CD1c-positive myeloid dendritic cell (primary cell): ENCODE measurements around the gene PTPRO.

ENCODE experiments used
- DNase-seq: peaks from one replicate; pipeline ENCODE4 v3.0.0-alpha.2; 2016; ENCODE audit errors: extremely low spot score

Gene PTPRO

DNA sequence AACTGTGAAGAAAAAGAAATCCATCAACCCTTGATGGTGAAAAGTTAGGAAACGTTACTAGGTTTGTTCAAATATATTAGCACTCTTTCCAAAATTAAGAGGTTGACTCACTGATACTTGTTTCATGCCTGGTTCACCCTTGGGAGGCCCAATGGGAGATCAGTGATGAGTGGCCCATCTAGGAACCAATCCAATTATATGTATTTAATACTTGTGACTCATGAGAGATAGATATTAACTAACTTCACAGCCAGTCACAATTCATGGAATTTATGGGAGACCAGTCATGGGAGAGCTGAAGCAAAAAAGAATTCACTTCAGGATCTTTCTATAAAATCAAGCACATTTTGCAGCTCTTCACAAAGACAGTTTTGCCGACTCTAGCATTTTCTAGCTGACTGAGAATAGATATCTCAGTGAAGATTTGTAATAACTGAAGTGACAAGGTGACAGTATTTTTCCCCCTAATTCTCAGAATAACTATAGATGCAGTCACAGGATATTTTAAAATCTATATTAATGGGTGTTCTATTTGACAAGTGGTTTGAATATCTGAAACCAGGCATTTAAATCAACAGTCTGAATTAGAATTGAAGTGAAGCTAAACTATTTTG lies 236.7 kb downstream of the PTPRO start:
- DNase-seq: no peak

- DNase-seq: no peak
These were observed 239.1 kb downstream of the PTPRO start for GRCh38 chr12:15561396-15561795.

GRCh38 chr12:15562263-15562662 lies 240.0 kb downstream of the PTPRO start:
- DNase-seq: peak; percentile 27

- peak; percentile 81 for DNase-seq
These were observed 241.4 kb downstream of the PTPRO start for GRCh38 chr12:15563663-15564062.

DNA sequence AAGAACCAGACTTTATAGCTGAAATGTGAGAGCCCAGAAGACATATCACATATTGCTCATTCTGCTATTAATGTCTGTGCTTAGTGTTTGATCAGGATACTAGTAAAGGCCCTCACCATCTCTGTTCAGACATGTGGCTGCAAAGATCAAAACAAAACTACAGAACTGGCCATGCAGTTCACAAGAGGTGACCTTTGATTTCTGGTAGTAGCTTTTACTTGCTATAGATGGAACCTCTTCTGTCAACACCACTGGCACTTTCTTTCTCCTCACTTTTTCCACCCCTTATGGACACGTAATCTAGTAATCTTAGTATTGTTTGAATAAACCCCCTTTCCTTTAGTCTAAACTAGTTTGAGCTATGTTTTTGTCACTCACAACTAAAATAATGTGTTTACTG lies 252.0 kb downstream of the PTPRO start:
- no peak for DNase-seq

GRCh38 chr12:15575671-15576541 lies 253.6 kb downstream of the PTPRO start:
- DNase-seq: no peak

GRCh38 chr12:15580431-15580830 lies 258.1 kb downstream of the PTPRO start:
- no peak for DNase-seq

GRCh38 chr12:15581006-15581405 lies 258.7 kb downstream of the PTPRO start:
- DNase-seq: no peak

DNA sequence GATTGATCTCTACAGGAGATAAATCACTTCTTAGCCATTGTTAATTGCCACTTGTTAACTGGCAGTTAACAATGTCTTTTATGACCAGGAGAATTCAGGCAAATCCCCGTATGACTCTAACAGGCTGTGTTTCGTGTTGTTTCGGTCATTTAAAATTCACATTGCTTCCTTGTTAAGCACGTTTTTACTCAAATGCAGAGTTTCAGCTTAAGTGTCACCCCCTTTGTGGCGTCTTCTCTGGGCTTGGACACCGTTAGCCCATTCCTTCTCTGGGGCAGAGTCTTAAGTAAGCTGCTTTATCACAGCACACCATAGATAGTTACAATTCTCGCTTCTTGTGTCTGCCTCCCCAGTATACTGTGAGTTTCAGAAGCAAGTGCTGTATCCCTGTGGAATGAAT lies 261.5 kb downstream of the PTPRO start:
- DNase-seq: no peak

DNA sequence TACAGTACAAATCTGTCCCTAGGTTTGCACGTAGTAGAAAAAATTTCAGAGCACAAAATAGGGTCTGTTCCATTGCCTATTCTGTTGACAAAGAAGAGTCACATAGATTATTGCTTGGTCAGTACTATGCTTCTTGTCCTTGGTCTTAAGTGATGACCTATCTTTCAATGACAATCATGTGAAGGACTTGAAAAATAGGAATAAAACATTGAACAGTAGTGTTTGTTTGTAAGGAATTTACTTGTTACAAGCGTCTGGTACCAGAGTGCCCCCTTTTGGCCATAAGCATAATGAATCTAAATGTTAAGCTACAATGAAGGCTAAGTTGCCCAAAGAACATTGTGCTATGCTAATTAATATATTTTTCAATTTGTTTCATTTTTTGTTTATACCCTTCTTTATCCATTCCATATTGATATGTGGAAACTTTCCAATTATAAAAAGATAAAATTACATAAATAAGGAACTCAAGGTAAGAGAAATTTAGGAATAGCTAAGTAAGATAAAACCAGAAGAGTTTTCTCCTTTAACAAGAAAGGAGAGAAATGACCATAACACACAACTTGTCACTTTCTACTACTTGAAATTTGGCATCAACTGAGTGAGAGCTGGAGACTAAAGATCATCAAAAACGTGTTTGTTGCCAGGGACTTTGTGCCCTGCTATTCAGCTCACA lies 262.2 kb downstream of the PTPRO start:
- peak; percentile 65 for DNase-seq

DNA sequence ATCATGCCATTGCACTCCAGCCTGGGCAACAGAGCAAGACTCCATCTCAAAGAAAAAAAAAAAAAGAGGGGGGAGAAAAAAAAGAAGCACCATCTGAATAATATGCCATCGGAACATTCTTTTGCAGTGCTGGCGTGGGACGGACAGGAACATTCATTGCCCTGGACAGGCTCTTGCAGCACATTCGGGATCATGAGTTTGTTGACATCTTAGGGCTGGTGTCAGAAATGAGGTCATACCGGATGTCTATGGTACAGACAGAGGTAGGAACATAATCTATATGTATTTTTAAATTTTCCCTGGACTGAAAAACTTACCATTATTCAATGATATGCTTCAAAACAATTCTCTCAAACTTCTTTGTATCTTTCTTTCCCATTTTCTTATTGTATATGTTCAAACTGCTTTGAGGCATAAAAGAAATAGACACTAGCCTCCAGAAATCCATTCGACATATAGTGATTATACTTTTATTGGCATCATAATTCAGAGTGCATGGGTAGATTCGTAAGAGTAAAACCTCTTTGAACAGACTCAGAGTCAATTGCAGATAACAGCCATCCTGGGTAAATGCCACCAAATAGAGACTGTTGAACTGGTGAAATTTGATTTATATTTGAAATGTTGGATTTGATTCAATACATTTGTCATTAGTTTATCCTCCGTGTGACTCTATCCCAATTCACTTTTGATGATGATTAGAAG lies 267.2 kb downstream of the PTPRO start:
- DNase-seq: no peak

GRCh38 chr12:15590180-15590826 lies 268.0 kb downstream of the PTPRO start:
- DNase-seq: peak; percentile 80

GRCh38 chr12:15591811-15592210 lies 269.5 kb downstream of the PTPRO start:
- DNase-seq: no peak

- no peak for DNase-seq
These were observed 270.6 kb downstream of the PTPRO start for GRCh38 chr12:15592934-15593333.

DNA sequence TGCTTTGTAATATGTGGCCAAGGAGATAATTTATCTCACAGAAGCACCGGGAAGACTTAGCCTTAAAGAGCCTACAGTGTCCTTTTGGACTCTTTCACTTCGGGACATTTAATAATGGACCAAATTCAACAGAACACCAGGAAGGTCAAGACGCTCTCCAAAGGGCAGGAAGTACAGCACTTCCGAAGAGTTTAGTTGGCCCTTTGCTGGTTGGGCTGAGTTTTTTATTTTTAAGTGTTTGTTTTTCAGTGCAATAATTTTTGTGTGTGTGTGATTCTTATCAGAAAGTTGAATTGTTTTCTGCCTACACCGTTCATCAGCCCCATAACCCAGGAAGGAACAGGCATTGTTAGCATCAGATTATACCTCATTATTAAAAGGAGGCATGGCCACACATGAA lies 273.9 kb downstream of the PTPRO start:
- no peak for DNase-seq

GRCh38 chr12:15597125-15597830 lies 275.0 kb downstream of the PTPRO start:
- no peak for DNase-seq

DNA sequence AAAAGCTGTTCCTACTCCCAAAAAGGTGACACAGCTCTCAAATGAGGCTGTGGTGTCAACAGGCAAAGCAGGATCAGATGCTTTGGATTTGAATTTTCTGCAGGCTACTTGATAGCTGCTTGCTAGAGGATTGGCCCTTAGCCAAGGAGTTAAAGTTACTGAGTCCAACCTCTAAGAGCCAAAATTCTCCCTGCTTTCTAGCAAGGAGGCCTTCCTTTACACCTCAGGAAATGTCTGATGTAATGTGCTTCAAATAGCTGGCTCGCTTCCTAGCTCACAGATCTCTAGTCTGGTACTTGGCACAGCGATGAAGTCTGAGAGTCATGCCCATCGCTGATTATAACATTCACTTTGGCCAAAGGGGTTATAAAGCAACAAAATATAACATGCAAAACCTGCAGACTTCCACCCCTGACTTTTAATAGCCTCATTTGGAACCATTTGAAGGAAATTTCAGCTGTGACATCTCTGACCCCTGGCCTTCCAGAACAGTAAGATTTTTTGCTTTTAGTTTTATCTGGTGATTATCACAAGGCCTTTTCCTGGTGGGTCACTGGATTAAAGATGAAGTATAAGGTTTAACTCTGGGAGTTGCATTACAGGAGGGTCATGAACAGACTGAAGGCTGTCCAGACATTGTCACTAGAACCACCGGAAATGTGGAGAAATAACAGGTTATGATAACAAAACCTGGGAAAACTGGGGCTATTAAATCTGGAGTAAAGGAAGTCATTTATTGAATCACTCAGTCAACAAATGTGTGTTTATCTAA lies 277.1 kb downstream of the PTPRO start:
- DNase-seq: no peak

- DNase-seq: peak; percentile 48
These were observed 278.1 kb downstream of the PTPRO start for GRCh38 chr12:15600223-15600935.

DNA sequence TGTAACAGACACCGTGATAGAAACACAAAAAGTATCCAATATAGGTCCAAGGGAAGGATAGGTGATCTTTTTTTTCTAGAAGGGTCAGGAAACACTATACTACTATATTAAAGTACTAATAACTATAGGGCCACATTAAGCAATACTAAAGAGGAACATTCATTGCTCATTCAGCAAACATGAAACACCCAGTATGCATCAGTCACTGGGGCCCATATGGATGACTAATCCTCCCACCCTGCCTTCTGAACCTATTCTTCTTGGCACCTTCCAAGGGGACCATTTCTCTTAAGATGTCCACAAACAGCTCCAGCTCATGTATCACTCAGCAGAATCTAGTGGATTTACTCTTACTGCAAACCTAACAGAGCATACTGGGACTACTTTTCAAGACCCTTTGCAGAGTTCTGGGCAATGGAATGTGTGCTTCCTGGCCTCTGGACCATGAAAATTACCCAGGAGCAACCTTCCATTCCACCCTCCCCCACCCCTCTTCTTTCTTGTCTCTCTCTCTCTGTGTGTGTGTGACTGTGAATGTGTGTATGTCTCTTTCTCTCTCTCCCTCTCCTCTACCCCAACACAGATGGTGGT lies 279.0 kb downstream of the PTPRO start:
- peak; percentile 79 for DNase-seq
